GM12892 (cell line): ENCODE measurements around the gene DYNLT4.

ENCODE experiments used
- POLR2A ChIP-seq: IDR thresholded peaks from 2 replicates; pipeline ENCODE4 v1.6.1; 2011; ENCODE audit warnings: low read depth, low read length, control low read depth
- POLR2AphosphoS5 ChIP-seq: IDR thresholded peaks from 2 replicates; pipeline ENCODE4 v1.6.1; 2011; ENCODE audit warnings: low read depth, low read length, control low read depth
- TAF1 ChIP-seq: IDR thresholded peaks from 2 replicates; pipeline ENCODE4 v1.6.1; 2011; ENCODE audit warnings: low read depth, mild to moderate bottlenecking, control low read depth, low read length, borderline replicate concordance

DNA sequence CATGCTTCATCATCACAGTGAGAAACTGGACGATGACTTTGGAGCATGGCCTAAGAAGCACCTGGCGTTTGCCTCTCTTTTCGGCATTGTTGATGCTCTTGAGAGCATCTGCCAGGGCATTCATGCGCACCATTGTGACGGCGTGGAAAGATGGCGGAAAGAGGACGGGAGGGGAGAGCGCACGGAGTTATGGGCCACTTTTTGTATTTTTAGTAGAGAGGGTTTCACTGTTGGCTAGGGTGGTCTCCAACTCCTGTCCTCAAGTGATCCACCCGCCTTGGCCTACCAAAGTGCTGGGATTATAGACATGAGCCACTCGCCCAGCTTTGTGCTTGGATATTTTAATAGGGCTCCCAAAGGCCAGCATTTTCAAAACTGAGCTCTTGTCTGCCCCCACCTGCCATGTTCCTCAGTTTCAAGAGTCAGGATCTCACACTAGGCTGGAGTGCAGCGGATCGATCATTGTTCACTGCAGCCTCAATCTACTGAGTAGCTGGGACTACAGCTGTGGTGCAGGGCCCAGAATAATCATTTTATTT lies 26.5 kb downstream of the DYNLT4 start:
- TF ChIP-seq POLR2AphosphoS5 (peak; percentile 48; the same call in 1 of the 2 replicates), TAF1 (no peak), POLR2A (peak; percentile 58; the same call in 1 of the 2 replicates)
